Hematopoietic multipotent progenitor cell treated with erythropoietin and hydrocortisone succinate and interleukin-3 and kit ligand, for 17 days (in vitro differentiated cells): ENCODE data around the gene INTS11.
A peak's percentile ranks its signal among the peaks of the same experiment; 100 is the strongest.

Experiments
- DNase-seq: peaks from one replicate; pipeline ENCODE4 v3.0.0-alpha.2; 2015; ENCODE audit warnings: low spot score

INTS11 gene

GRCh38 chr1:1262758-1263157 lies 61.7 kb downstream of the INTS11 start:
- DNase-seq, result no peak

DNA sequence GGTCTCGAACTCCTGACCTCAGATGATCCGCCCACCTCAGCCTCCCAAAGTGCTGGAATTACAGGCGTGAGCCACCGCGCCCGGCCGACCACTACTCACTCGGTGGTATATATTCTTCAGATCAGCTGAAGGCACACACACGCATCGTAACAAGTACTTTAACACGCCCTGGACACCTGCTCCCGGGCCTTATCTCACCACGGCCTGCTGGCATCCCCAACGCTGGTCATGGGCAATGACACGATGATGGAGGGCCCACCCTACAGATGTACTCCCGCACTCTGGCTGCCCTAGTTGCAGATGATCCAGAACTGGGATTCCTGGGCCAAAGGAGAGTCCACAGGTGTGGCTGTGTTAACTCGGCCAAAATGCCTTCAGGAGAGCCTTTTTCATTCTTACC lies 62.4 kb downstream of the INTS11 start:
- DNase-seq, result peak; percentile 48
